K562 (cell line): ENCODE results near the gene ABCA10. TPM values are rescaled to one million over a fixed set of nuclear protein-coding genes. Genes with fewer than 3 reads are reported as not detected.

Experiments
- PURB ChIP-seq: sonication (generic); formaldehyde crosslinking; IDR thresholded peaks from 2 replicates; pipeline ENCODE4 v1.9.0; 2021; ENCODE audit warnings: low read depth, mild to moderate bottlenecking, missing genetic modification reagents
- TRIM25 ChIP-seq: fragments of 450-650 bp; IDR thresholded peaks from 2 replicates; pipeline ENCODE4 v1.7.0; 2016; ENCODE audit warnings: borderline replicate concordance
- ZNF407 ChIP-seq: fragments of 450-650 bp; IDR thresholded peaks from 2 replicates; pipeline ENCODE4 v1.6.1; 2016; ENCODE audit warnings: low read depth
- polyA plus RNA-seq, 8 experiments: library from polyadenylated mRNA; depleted of rRNA in 4 of 8; stranded (reverse) in 5 of 8; unstranded in 3 of 8; fragments of >200 nt; fragmentation: Nextera tagmentation in 2 of 8; fragmentation: Illumina TruSeq in 1 of 8; extraction: Ambion mirVana in 2 of 8; extraction: Trizol in 1 of 8; gene quantifications; 2 replicates each; pipeline versions ENCODE4 v1.2.1 to v1.2.3, GENCODE V29; 2011 to 2014; ENCODE audit warnings: inconsistent platforms in 1 of 8, missing spikeins in 1 of 8
- total RNA-seq, 7 experiments: library from RNA; depleted of rRNA in 6 of 7; stranded (reverse); fragments of >200 nt in 6 of 7; fragmentation: Illumina TruSeq in 2 of 7; extraction: Trizol in 2 of 7; gene quantifications; 2 replicates each; pipeline versions ENCODE4 v1.2.1 to v1.2.3, GENCODE V29; 2011 to 2021; ENCODE audit warnings: low replicate concordance in 1 of 7

Gene ABCA10
- total and polyA plus RNA-seq, 9 of the 15 experiments (the other 6 are each of a cell fraction or from before 2014, with no cell fraction given) = 0.04 to 0.45 (median 0.15) TPM; not detected in 1

GRCh38 chr17:69220098-69220497 lies 8.5 kb downstream of the ABCA10 start (continued):
- TF ChIP-seq ZNF407 (no peak), PURB (no peak), TRIM25 (no peak)
- TF ChIP-seq, all 486 proteins: peak for 0
